Natural killer cell (primary cell): Measurements from ENCODE around the gene GALNT12. TPM values are rescaled to one million over a fixed set of nuclear protein-coding genes. Genes with fewer than 3 reads are reported as not detected.

ENCODE experiments used
- ATAC-seq, 3 donors: fragments of 150-1000 bp in 2 of 3; fragments of 200-7000 bp in 1 of 3; cut with Tn5 transposase; 1 replicate in 1 of 3; 2 replicates in 2 of 3; pipeline ENCODE4 v1.10.0; 2021; ENCODE audit warnings: mild to moderate bottlenecking in 2 of 3, moderate library complexity in 2 of 3
- DNase-seq, 2 donors: peaks; one replicate each; pipeline versions ENCODE4 v3.0.0 to v3.0.0-alpha.2; 2013 to 2021; ENCODE audit warnings: mixed read lengths in 1 of 2
- H3K27ac ChIP-seq: one replicate; pipeline ENCODE4 v1.5.1; 2013; ENCODE audit warnings: mild to moderate bottlenecking, low read length
- H3K27me3 ChIP-seq: one replicate; pipeline ENCODE4 v1.6.1; 2013; ENCODE audit warnings: low read length; ENCODE audit not compliant: control insufficient read depth, insufficient read depth
- H3K36me3 ChIP-seq: one replicate; pipeline ENCODE4 v1.6.1; 2013; ENCODE audit warnings: low read length; ENCODE audit not compliant: control insufficient read depth, insufficient read depth
- H3K4me1 ChIP-seq: one replicate; pipeline ENCODE4 v1.6.1; 2013; ENCODE audit warnings: low read length; ENCODE audit not compliant: control insufficient read depth, insufficient read depth
- H3K4me3 ChIP-seq: one replicate; pipeline ENCODE4 v1.5.1; 2013; ENCODE audit warnings: low read length
- H3K9me3 ChIP-seq: one replicate; pipeline ENCODE4 v1.6.1; 2013; ENCODE audit warnings: low read length; ENCODE audit not compliant: control insufficient read depth, insufficient read depth
- H3K27ac Mint-ChIP-seq, 2 donors: one replicate each; pipeline ENCODE4 v1.8.0; 2022; ENCODE audit warnings: mild to moderate bottlenecking in 2 of 2, mixed read lengths in 2 of 2, moderate library complexity in 1 of 2
- H3K27me3 Mint-ChIP-seq, 2 donors: one replicate each; pipeline ENCODE4 v1.8.0; 2022; ENCODE audit warnings: low read depth in 2 of 2, mixed read lengths in 2 of 2
- H3K36me3 Mint-ChIP-seq: one replicate; pipeline ENCODE4 v1.8.0; 2022; ENCODE audit warnings: mixed read lengths
- H3K4me1 Mint-ChIP-seq, 2 donors: one replicate each; pipeline ENCODE4 v1.8.0; 2022; ENCODE audit warnings: mixed read lengths in 2 of 2
- H3K4me3 Mint-ChIP-seq: one replicate; pipeline ENCODE4 v1.8.0; 2022; ENCODE audit warnings: mild to moderate bottlenecking, moderate library complexity, mixed read lengths
- H3K9me3 Mint-ChIP-seq, 2 donors: one replicate each; pipeline ENCODE4 v1.8.0; 2022; ENCODE audit warnings: mixed read lengths in 2 of 2
- WGBS: methylation state at CpG from one replicate; pipeline ENCODE4 v1.1.7; 2013; ENCODE audit warnings: missing lambda C conversion rate; ENCODE audit not compliant: insufficient coverage; 5-methylcytosine and 5-hydroxymethylcytosine counted together
- intact Hi-C: fragments of 100-400 bp; cut with micrococcal nuclease; formaldehyde crosslinking; loops from one replicate; pipeline ENCODE4 v1.14.2; 2022
- total RNA-seq, 4 donors: library from RNA; stranded (reverse); fragments of 120-200 nt in 1 of 4; gene quantifications; one replicate each; pipeline versions ENCODE4 v1.2.3 to v1.2.4, GENCODE V29; 2013 to 2022
- TF ChIP-seq, protein P1 (sequence below): fragments of 200-600 bp; IDR thresholded peaks from one replicate; pipeline ENCODE4 v1.8.0; 2022; ENCODE audit warnings: antibody characterized with exemption

The GALNT12 gene
- total RNA-seq, 3 donors from 2014 or later (not counting 1 experiment from before 2014, with no cell fraction given), result 9.1 to 9.4 (median 9.4) TPM

DNA sequence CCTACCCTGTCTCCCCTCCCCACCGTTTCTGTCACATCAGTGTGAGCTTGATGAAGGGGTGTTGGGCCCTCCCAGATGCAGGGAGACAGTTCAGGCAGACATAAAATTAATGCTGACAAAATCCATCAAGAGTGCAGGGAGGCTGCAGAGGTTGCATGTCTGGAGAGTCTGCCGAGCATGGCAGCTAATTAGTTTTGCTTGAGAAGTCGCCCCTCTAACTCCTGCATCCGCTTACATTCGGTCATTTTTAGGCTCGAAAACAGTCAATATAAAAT, 44.9 kb downstream of the GALNT12 start:
- H3K4me3 Mint-ChIP-seq, result no peak overlapping the region
- no peak overlapping the region for H3K4me3 ChIP-seq
- intact Hi-C loops, result no loop called here
- ATAC-seq, result no peak
- H3K27ac ChIP-seq, result no peak overlapping the region
- H3K36me3 Mint-ChIP-seq, result no peaks in the 10 kb centered on the region
- TF ChIP-seq, protein P1, sequence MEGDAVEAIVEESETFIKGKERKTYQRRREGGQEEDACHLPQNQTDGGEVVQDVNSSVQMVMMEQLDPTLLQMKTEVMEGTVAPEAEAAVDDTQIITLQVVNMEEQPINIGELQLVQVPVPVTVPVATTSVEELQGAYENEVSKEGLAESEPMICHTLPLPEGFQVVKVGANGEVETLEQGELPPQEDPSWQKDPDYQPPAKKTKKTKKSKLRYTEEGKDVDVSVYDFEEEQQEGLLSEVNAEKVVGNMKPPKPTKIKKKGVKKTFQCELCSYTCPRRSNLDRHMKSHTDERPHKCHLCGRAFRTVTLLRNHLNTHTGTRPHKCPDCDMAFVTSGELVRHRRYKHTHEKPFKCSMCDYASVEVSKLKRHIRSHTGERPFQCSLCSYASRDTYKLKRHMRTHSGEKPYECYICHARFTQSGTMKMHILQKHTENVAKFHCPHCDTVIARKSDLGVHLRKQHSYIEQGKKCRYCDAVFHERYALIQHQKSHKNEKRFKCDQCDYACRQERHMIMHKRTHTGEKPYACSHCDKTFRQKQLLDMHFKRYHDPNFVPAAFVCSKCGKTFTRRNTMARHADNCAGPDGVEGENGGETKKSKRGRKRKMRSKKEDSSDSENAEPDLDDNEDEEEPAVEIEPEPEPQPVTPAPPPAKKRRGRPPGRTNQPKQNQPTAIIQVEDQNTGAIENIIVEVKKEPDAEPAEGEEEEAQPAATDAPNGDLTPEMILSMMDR, result no peak
- no peak for DNase-seq
- no peaks in the 10 kb centered on the region for H3K36me3 ChIP-seq
- peaks cover 2 to 9% of the 10 kb centered on the region in 2 donors for H3K27me3 Mint-ChIP-seq
- H3K9me3 Mint-ChIP-seq, result no peaks in the 10 kb centered on the region
- H3K4me1 Mint-ChIP-seq, result peaks cover 0 to 9% of the 10 kb centered on the region in 2 donors
- no peaks in the 10 kb centered on the region for H3K4me1 ChIP-seq
- no peaks in the 10 kb centered on the region for H3K9me3 ChIP-seq
- no peaks in the 10 kb centered on the region for H3K27me3 ChIP-seq
- no peak overlapping the region for H3K27ac Mint-ChIP-seq
- WGBS, result 81% methylated on average over 6 of the region's 6 CpGs

DNA sequence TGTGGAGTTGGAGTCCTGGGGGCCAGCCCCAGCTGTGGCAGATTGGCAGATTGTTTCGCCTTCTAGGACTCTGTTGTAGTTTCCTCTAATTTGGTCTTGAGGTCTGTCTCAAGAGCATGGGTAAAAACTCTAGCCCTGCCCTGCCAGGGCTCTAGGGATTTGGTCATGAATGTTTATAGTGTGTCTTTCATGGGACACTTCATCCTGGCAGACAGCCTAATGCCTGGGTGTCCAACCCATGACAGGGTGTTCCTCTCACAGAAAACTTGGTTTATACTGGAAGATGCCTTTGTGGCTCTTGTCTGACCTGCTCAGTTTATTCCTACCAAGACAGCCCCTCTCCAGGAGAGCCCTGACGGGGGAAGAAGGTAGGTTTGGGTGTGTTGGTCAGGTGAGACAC, 45.5 kb downstream of the GALNT12 start:
- H3K9me3 Mint-ChIP-seq, result no peaks in the 10 kb centered on the region
- H3K4me1 ChIP-seq, result no peaks in the 10 kb centered on the region
- peaks cover 0 to 9% of the 10 kb centered on the region in 2 donors for H3K4me1 Mint-ChIP-seq
- no peaks in the 10 kb centered on the region for H3K36me3 ChIP-seq
- H3K27ac Mint-ChIP-seq, result no peak overlapping the region
- H3K27ac ChIP-seq, result no peak overlapping the region
- no peak for ATAC-seq
- H3K27me3 Mint-ChIP-seq, result peaks cover 3 to 9% of the 10 kb centered on the region in 2 donors
- no peak for DNase-seq
- H3K27me3 ChIP-seq, result no peaks in the 10 kb centered on the region
- H3K4me3 Mint-ChIP-seq, result no peak overlapping the region
- no peaks in the 10 kb centered on the region for H3K36me3 Mint-ChIP-seq
- no peak overlapping the region for H3K4me3 ChIP-seq
- intact Hi-C loops, result no loop called here
- H3K9me3 ChIP-seq, result no peaks in the 10 kb centered on the region
- TF ChIP-seq, protein P1, result no peak
- WGBS, result 84% methylated on average over 2 of the region's 2 CpGs

DNA sequence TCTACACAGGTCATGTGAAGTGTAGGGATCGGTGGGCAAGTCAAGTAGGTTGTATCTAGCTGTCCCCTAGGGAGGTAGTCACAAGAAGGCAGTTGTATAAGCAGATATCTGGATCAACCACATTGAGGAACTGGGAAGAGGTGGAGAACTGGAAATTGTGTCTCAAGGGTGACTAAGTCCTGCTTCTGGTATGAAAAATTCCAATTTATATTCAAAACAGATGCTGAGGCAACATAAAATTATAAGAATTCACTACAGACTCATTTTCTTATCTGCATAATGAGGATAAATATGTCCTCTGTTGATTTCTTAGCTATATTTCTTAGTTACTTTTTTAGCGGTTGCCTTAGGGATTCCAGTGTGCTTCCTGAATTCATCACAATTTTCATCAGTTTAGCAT, 46.8 kb downstream of the GALNT12 start:
- H3K9me3 ChIP-seq, result no peaks in the 10 kb centered on the region

DNA sequence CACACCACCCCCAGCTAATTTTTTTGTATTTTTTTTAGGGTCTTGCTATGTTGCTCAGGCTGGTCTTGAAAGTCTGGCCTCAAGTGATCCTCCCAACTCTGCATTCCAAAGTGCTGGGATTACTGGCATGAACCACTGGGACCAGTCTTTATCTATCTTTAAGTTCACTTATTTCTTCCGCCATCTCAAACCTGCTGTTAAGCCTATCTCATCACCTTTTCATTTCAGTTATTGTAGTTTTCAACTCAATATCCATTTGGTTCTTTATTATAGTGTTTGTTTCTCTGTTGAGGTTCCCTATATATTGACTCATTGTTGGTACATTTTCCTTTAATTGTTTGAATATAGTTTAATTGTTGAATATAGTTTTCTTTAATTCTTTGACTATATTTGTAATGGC, 48.1 kb downstream of the GALNT12 start:
- WGBS, result no CpG with 5 or more reads among the region's 1 CpG
- H3K9me3 Mint-ChIP-seq, result no peaks in the 10 kb centered on the region
- ATAC-seq, result no peak
- H3K27me3 ChIP-seq, result no peaks in the 10 kb centered on the region
- H3K4me1 ChIP-seq, result no peaks in the 10 kb centered on the region
- H3K4me1 Mint-ChIP-seq, result no peaks in the 10 kb centered on the region
- TF ChIP-seq, protein P1, result no peak
- no peaks in the 10 kb centered on the region for H3K9me3 ChIP-seq
- DNase-seq, result no peak
- H3K27ac Mint-ChIP-seq, result no peak overlapping the region
- no peaks in the 10 kb centered on the region for H3K36me3 Mint-ChIP-seq
- intact Hi-C loops, result no loop called here
- no peak overlapping the region for H3K27ac ChIP-seq
- H3K36me3 ChIP-seq, result no peaks in the 10 kb centered on the region
- no peak overlapping the region for H3K4me3 ChIP-seq
- H3K27me3 Mint-ChIP-seq, result peaks cover 11 to 17% of the 10 kb centered on the region in 2 donors
- no peak overlapping the region for H3K4me3 Mint-ChIP-seq

More for the DNA sequence above, 46.8 kb downstream of the GALNT12 start:
- no peaks in the 10 kb centered on the region for H3K4me1 ChIP-seq
- intact Hi-C loops, result no loop called here
- H3K36me3 ChIP-seq, result no peaks in the 10 kb centered on the region
- 95% methylated on average over 2 of the region's 2 CpGs for WGBS
- no peak overlapping the region for H3K27ac ChIP-seq
- no peaks in the 10 kb centered on the region for H3K27me3 ChIP-seq
- Mint-ChIP-seq H3K36me3 (no peaks in the 10 kb centered on the region), H3K4me3 (no peak overlapping the region), H3K27ac (no peak overlapping the region), H3K9me3 (no peaks in the 10 kb centered on the region), H3K27me3 (peaks cover 6 to 11% of the 10 kb centered on the region in 2 donors), H3K4me1 (no peaks in the 10 kb centered on the region)
- TF ChIP-seq, protein P1, result no peak
- no peak overlapping the region for H3K4me3 ChIP-seq
- DNase-seq (no peak), ATAC-seq (no peak)
